GM12864 (cell line): ENCODE data around the gene WDFY4.

Experiments used
- DNase-seq: peaks from one replicate; pipeline ENCODE4 v3.0.0-alpha.2; 2011; ENCODE audit warnings: low read depth
- H3K4me3 ChIP-seq: 2 replicates; pipeline ENCODE4 v1.5.1; 2011; ENCODE audit warnings: mild to moderate bottlenecking, low read depth, low read length, control low read depth
- CTCF ChIP-seq: IDR thresholded peaks from 2 replicates; pipeline ENCODE4 v1.5.1; 2011; ENCODE audit warnings: low read depth, mild to moderate bottlenecking, moderate library complexity, low read length, control low read depth, inconsistent platforms; ENCODE audit errors: missing control alignments

The WDFY4 gene

GRCh38 chr10:48805848-48806247 lies 121.2 kb downstream of the WDFY4 start:
- H3K4me3 ChIP-seq: no peak overlapping the region
- DNase-seq: no peak
- no peak for TF ChIP-seq CTCF

DNA sequence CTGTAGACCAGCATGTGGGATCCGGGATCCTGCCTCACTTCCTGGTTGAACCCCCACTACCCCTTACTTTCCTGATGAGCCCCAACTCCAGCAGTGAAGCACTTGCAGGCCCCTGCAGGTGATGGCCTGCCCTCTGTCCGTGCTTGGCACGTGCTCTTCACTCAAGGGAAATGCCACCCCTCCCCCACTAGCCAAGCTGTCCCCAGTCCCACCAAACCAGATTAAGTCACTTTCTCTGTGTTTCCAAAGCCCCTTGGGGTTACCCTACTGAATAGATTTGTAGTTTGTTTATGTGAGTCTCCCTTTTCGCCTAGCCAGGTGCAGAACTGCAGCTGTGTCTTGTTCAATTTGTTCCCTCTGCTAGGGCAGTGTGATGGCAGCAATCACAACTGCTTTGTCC lies 121.7 kb downstream of the WDFY4 start:
- no peak for TF ChIP-seq CTCF
- DNase-seq: no peak
- no peak overlapping the region for H3K4me3 ChIP-seq

DNA sequence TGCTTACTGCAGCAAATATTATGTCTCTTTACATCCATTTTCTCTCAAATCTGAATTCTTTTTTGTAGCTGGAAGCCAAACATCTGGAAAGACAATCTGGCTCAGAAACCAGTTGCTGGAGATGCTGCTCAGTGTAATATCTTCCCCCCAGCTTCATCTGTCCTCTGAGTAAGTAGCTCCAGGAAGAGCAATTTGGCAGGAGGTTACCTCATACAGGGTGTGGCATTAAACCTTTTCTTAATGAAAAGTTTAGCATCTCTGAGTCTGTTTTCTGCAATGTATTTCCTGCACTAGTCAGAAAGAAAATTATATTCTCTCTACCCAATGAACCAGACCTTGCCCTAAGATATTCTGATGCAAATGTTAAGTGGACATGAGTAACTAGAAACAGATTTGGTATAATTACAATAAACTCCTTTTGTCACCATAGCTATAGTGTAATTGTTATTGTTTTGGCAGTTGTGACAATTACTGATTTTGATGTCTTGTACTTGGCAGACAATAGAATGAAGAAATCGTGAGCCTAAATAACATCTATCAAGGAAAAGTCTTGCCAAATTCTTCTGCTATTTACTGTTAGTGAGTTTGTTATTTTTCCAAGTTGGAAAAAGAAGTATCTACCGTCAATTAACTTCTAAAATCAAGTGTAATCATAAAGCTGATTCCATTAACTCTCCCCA lies 123.3 kb downstream of the WDFY4 start:
- no peak for TF ChIP-seq CTCF

DNA sequence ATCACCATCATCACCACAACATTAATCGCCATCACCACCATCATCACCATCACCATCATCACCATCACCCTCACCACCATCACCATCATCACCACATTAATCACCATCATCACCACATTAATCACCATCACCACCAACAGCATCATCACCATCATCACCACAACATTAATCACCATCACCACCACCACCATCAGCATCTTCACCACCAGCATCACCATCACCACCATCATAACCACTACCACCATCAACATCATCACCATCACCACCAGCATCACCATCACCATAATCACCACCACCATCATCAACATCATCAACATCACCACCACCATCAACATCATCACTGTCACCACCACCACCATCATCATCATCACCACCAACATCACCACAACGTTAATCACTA lies 124.6 kb downstream of the WDFY4 start:
- no peak for DNase-seq
- TF ChIP-seq CTCF: no peak
- H3K4me3 ChIP-seq: no peak overlapping the region

More for the DNA sequence above, 123.3 kb downstream of the WDFY4 start:
- H3K4me3 ChIP-seq: no peak overlapping the region
- no peak for DNase-seq

GRCh38 chr10:48811461-48811860 lies 126.8 kb downstream of the WDFY4 start:
- no peak for TF ChIP-seq CTCF
- no peak for DNase-seq
- H3K4me3 ChIP-seq: no peak overlapping the region

GRCh38 chr10:48811917-48812316 lies 127.2 kb downstream of the WDFY4 start:
- no peak for DNase-seq
- TF ChIP-seq CTCF: no peak
- H3K4me3 ChIP-seq: no peak overlapping the region

GRCh38 chr10:48813291-48813690 lies 128.6 kb downstream of the WDFY4 start:
- DNase-seq: no peak
- no peak for TF ChIP-seq CTCF
- H3K4me3 ChIP-seq: no peak overlapping the region
